GM23338 (cell line): ENCODE results near the gene SHC4. TPM values are rescaled to one million over a fixed set of nuclear protein-coding genes. Genes with fewer than 3 reads are reported as not detected.

Experiments
- ATAC-seq: fragments of 200-7000 bp; cut with Tn5 transposase; 3 replicates; pipeline ENCODE4 v1.9.1; 2020
- DNase-seq: peaks from one replicate; pipeline ENCODE4 v3.0.0-alpha.2; 2015; ENCODE audit warnings: low spot score
- H2AFZ ChIP-seq: fragments of 200-600 bp; sonication (generic); 2 replicates; pipeline ENCODE4 v1.8.0; 2016; ENCODE audit warnings: antibody characterized with exemption, mild to moderate bottlenecking, moderate library complexity
- H3F3A ChIP-seq: fragments of 200-600 bp; sonication (generic); replicated peaks from 2 replicates; pipeline ENCODE4 v1.8.0; 2017; ENCODE audit warnings: antibody characterized with exemption, mixed run types, low read depth
- H3K27ac ChIP-seq: fragments of 200-600 bp; sonication (generic); 2 replicates; pipeline ENCODE4 v1.6.1; 2016; ENCODE audit warnings: low read depth
- H3K27me3 ChIP-seq: fragments of 200-600 bp; sonication (generic); 2 replicates; pipeline ENCODE4 v1.8.0; 2016; ENCODE audit warnings: mild to moderate bottlenecking, mixed run types, moderate library complexity; ENCODE audit not compliant: insufficient read depth
- H3K36me3 ChIP-seq: fragments of 200-600 bp; sonication (generic); 2 replicates; pipeline ENCODE4 v1.8.0; 2016; ENCODE audit warnings: mild to moderate bottlenecking; ENCODE audit not compliant: insufficient read depth
- H3K4me1 ChIP-seq: fragments of 200-600 bp; sonication (generic); 2 replicates; pipeline ENCODE4 v1.8.0; 2016; ENCODE audit warnings: mild to moderate bottlenecking, moderate library complexity; ENCODE audit not compliant: insufficient read depth
- H3K4me2 ChIP-seq: fragments of 200-600 bp; sonication (generic); 2 replicates; pipeline ENCODE4 v1.7.1; 2017; ENCODE audit warnings: mixed run types
- H3K4me3 ChIP-seq: fragments of 200-600 bp; sonication (generic); 2 replicates; pipeline ENCODE4 v1.6.1; 2016; ENCODE audit warnings: mixed run types
- H3K79me2 ChIP-seq: fragments of 200-600 bp; sonication (generic); replicated peaks from 2 replicates; pipeline ENCODE4 v1.8.0; 2017; ENCODE audit warnings: mild to moderate bottlenecking; ENCODE audit not compliant: insufficient read depth
- H3K9me2 ChIP-seq: fragments of 200-600 bp; sonication (generic); 2 replicates; pipeline ENCODE4 v1.8.0; 2017; ENCODE audit not compliant: insufficient read depth
- H4K20me1 ChIP-seq: fragments of 200-600 bp; sonication (generic); replicated peaks from 2 replicates; pipeline ENCODE4 v1.8.0; 2017; ENCODE audit warnings: mild to moderate bottlenecking; ENCODE audit not compliant: insufficient read depth
- H3K27ac Mint-ChIP-seq: 2 replicates; pipeline ENCODE4 v1.8.0; 2020; ENCODE audit warnings: inconsistent platforms, mild to moderate bottlenecking, moderate library complexity, mixed read lengths
- H3K27me3 Mint-ChIP-seq: 3 replicates; pipeline ENCODE4 v1.8.0; 2022; ENCODE audit warnings: low read depth, mild to moderate bottlenecking, moderate library complexity, mixed read lengths, inconsistent platforms; ENCODE audit not compliant: insufficient read depth, poor library complexity
- H3K36me3 Mint-ChIP-seq: 3 replicates; pipeline ENCODE4 v1.8.0; 2021; ENCODE audit warnings: low read depth, mild to moderate bottlenecking, inconsistent platforms, moderate library complexity, mixed read lengths
- H3K4me1 Mint-ChIP-seq: 3 replicates; pipeline ENCODE4 v1.8.0; 2020; ENCODE audit warnings: mild to moderate bottlenecking, inconsistent platforms, mixed read lengths
- H3K4me3 Mint-ChIP-seq: 3 replicates; pipeline ENCODE4 v1.8.0; 2021; ENCODE audit warnings: moderate library complexity, mild to moderate bottlenecking, inconsistent platforms, mixed read lengths
- H3K9me3 Mint-ChIP-seq: 3 replicates; pipeline ENCODE4 v1.8.0; 2020; ENCODE audit warnings: moderate library complexity, mild to moderate bottlenecking, inconsistent platforms, mixed read lengths
- CTCF ChIP-seq, 2 experiments: fragments of 200-600 bp in 1 of 2; sonication (generic) in 1 of 2; conservative IDR thresholded peaks; 2 replicates each; pipeline versions ENCODE4 v1.5.1 to v1.6.1; 2016 to 2017; ENCODE audit warnings: antibody characterized with exemption in 2 of 2, low read depth in 2 of 2, mild to moderate bottlenecking in 2 of 2, moderate library complexity in 1 of 2
- ETS1 ChIP-seq: IDR thresholded peaks from 2 replicates; pipeline ENCODE4 v1.6.1; 2016; ENCODE audit warnings: antibody characterized with exemption
- EZH2 ChIP-seq: fragments of 200-600 bp; sonication (generic); IDR thresholded peaks from one replicate; pipeline ENCODE4 v1.8.0; 2017; ENCODE audit warnings: antibody characterized with exemption, mild to moderate bottlenecking, low read depth; ENCODE audit not compliant: unreplicated experiment
- EZH2phosphoT487 ChIP-seq: fragments of 200-600 bp; sonication (generic); IDR thresholded peaks from one replicate; pipeline ENCODE4 v1.8.1; 2018; ENCODE audit warnings: antibody characterized with exemption; ENCODE audit not compliant: unreplicated experiment
- JUNB ChIP-seq: IDR thresholded peaks from one replicate; pipeline ENCODE4 v1.6.1; 2016; ENCODE audit warnings: antibody characterized with exemption; ENCODE audit not compliant: unreplicated experiment
- NANOG ChIP-seq: IDR thresholded peaks from 2 replicates; pipeline ENCODE4 v1.6.1; 2016; ENCODE audit warnings: antibody characterized with exemption, borderline replicate concordance
- POLR2AphosphoS5 ChIP-seq: IDR thresholded peaks from 2 replicates; pipeline ENCODE4 v1.6.1; 2016; ENCODE audit warnings: antibody characterized with exemption, low read depth
- REST ChIP-seq: IDR thresholded peaks from one replicate; pipeline ENCODE4 v1.6.1; 2018; ENCODE audit warnings: antibody characterized with exemption; ENCODE audit not compliant: unreplicated experiment
- STAT1 ChIP-seq: IDR thresholded peaks from one replicate; pipeline ENCODE4 v1.6.1; 2016; ENCODE audit warnings: antibody characterized with exemption; ENCODE audit not compliant: unreplicated experiment
- ZNF114 ChIP-seq: fragments of 250-450 bp; sonication (Bioruptor Pico); IDR thresholded peaks from 2 replicates; pipeline ENCODE4 v1.5.0; 2020; ENCODE audit warnings: mild to moderate bottlenecking, moderate library complexity
- ZNF462 ChIP-seq: fragments of 250-450 bp; sonication (Bioruptor Pico); IDR thresholded peaks from 2 replicates; pipeline ENCODE4 v1.5.0; 2020; ENCODE audit warnings: mild to moderate bottlenecking, moderate library complexity
- polyA plus RNA-seq: library from polyadenylated mRNA; unstranded; fragments of >200 nt; fragmentation: Nextera tagmentation; extraction: Ambion mirVana; gene quantifications from 2 replicates; pipeline ENCODE4 v1.2.1, GENCODE V29; 2016
- total RNA-seq: library from RNA; depleted of rRNA; stranded (reverse); fragments of >200 nt; shearing (Covaris generic); gene quantifications from 2 replicates; pipeline ENCODE4 v1.2.3, GENCODE V29; 2014

SHC4 gene
- total and polyA plus RNA-seq, 2 experiments from 2014 or later = 0.21 to 0.32 TPM

GRCh38 chr15:48777645-48778330 lies 185.9 kb downstream of the SHC4 start (continued):
- TF ChIP-seq REST (no peak), ETS1 (no peak), CTCF (conservative IDR thresholded peaks at IDR 0.05; ENCODE audit: low read depth in 2 of 2) (no peak), NANOG (no peak), POLR2AphosphoS5 (no peak)

GRCh38 chr15:48775546-48775945 lies 188.2 kb downstream of the SHC4 start:
- Histone ChIP-seq H3K4me2 (no peak overlapping the region), H2AFZ (no peak overlapping the region), H3K27ac (no peak overlapping the region), H3K4me3 (no peak overlapping the region), H3K36me3 (no peaks in the 10 kb centered on the region), H3K4me1 (no peaks in the 10 kb centered on the region), H4K20me1 (no peaks in the 10 kb centered on the region), H3K9me2 (no peaks in the 10 kb centered on the region), H3K27me3 (no peaks in the 10 kb centered on the region), H3F3A (no peaks in the 10 kb centered on the region), H3K79me2 (no peaks in the 10 kb centered on the region)
- Mint-ChIP-seq H3K27ac (no peak overlapping the region), H3K4me1 (peaks cover 7% of the 10 kb centered on the region; the same call in 2 of the 3 replicates), H3K36me3 (peaks cover 2% of the 10 kb centered on the region; the same call in 1 of the 3 replicates), H3K27me3 (no peaks in the 10 kb centered on the region), H3K4me3 (no peak overlapping the region), H3K9me3 (no peaks in the 10 kb centered on the region)
- no peak for ATAC-seq
- no peak for DNase-seq
- TF ChIP-seq EZH2phosphoT487 (no peak), ZNF114 (no peak), EZH2 (no peak), JUNB (no peak), STAT1 (no peak), ZNF462 (CRISPR knock-in tag) (no peak), POLR2AphosphoS5 (no peak), ETS1 (no peak), NANOG (no peak)
